HG03521 (cell line): Measurements from ENCODE around the gene SLC10A1.
"Not testable (repeated sequence)": the region's sequence is repeated elsewhere in the genome, so short reads cannot be mapped to it uniquely, and the experiment has no call there.

Experiments used
- ATAC-seq: cut with Tn5 transposase; IDR thresholded peaks from one replicate; pipeline ENCODE4 v1.9.1; 2021; ENCODE audit warnings: mild to moderate bottlenecking, moderate library complexity; ENCODE audit not compliant: unreplicated experiment

SLC10A1 gene

GRCh38 chr14:69796797-69797500 is at the start of gene SLC10A1:
Gene SLC10A1, minus strand, starts transcription at chr14:69797241. Its CDS starts 86 bp downstream, at chr14:69797155.
- no peak for ATAC-seq

DNA sequence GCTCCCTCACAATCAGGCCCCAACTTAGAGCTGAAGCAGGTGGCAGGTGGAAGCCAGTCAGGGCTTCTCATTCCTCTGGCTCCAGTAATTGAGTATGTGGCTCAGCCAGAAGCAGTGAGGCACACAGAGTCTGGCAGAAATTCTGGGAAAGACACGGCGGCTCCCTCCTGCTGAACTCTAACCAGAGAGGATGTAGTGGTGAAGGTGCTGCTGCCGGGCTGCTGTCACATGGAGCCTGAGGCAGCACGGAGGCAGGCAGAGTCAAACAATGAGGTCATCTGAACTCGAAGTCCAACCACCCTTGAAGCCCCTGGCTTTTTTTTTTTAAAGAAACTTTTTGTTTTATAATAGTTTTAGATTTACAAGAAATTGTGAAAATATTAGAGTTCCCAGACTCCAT is 48.7 kb upstream of the SLC10A1 start:
- no peak for ATAC-seq

GRCh38 chr14:69845050-69845581 is 48.1 kb upstream of the SLC10A1 start:
- ATAC-seq = no peak

DNA sequence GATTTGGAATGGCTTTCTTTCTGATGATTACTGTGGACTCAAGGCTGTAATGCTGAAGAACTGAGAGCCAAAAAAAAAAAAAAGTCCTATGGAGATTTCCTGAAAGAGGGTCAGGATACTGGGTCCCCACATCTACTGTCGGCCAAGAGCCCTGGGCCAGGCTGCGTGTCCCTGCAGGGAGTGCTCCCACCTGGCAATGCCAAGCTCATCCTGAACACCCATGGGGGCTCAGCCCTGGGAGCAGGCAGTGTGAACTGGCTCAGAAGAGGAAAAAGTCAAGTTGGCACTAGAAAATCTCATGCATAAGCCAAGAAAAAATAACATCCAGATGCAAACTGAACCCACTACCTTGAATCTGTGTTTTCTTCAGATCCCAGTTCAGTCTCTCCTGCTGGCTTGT is 47.1 kb upstream of the SLC10A1 start:
- no peak for ATAC-seq

- ATAC-seq = no peak
These were observed 45.8 kb upstream of the SLC10A1 start for GRCh38 chr14:69842686-69843420.

DNA sequence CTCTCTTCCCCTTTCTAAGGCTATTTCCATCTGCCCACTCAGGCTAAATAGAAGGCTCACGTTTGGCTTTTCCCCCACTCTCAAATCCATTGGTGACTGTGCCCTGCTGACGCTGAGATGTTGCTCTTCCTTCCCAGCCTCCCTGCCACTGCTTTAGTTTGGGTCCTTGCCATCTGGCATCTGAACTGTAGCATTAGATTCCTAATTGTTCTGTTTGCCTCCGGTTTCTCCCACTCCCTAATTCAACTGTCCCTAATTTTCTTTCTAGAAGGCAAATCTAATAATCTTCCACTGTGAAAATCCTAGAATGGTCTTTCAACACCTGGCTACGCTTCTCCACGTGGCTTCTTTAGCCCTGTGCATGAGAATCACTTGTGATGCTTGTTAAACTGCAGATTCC is 44.6 kb upstream of the SLC10A1 start:
- ATAC-seq = no peak

DNA sequence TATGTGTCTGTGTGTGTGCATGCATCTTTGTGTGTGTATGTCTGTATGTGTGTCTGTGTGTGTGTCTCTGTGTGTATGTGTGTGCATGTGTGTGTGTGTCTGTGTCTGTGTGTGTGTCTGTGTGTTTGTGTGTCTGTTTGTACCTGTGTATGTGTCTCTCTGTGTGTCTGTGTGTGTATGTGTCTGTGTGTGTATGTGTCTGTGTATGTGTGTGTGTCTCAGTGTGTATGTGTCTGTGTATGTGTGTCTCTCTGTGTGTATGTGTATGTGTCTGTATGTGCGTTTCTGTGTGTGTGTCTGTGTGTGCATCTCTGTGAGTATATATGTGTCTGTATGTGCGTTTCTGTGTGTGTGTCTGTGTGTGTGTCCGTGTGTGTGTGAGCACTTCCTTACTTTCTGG is 42.6 kb upstream of the SLC10A1 start:
- ATAC-seq = no peak

- no peak for ATAC-seq
These were observed 41.9 kb upstream of the SLC10A1 start for GRCh38 chr14:69838881-69839416.

DNA sequence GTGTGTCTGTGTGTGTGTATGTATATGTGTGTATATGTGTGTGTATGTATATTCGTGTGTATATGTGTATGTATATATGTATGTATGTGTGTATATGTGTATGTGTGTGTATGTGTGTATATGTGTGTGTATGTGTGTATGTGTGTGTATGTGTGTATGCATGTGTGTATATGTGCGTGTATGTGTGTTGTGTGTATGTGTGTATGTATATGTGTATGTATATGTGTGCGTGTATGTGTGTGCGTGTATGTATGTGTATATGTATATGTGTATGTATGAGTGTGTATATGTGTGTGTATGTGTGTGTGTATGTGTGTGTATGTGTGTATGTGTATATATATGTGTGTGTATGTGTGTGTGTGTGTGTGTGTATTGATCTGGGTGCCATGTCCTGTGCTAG is 31.8 kb upstream of the SLC10A1 start:
- no peak for ATAC-seq

DNA sequence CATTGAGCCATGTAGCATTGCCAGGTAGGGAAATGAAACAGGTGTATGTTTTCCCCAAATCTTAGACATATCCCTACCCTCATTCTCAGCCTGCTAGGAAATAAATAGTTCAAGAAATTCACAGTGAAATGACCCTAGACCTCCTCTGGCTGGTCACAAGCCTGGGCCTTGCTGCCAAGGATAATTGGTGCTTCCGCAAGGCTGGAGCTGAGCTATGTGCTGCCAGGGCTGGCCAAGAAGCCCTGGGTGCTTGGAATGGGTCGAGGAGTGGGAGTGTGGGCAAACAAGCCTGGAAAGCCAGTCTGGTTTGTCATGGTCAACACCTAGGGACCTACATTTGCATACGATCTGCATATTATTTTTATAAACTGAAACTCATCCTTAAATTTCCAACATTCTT is 31.3 kb upstream of the SLC10A1 start:
- no peak for ATAC-seq

DNA sequence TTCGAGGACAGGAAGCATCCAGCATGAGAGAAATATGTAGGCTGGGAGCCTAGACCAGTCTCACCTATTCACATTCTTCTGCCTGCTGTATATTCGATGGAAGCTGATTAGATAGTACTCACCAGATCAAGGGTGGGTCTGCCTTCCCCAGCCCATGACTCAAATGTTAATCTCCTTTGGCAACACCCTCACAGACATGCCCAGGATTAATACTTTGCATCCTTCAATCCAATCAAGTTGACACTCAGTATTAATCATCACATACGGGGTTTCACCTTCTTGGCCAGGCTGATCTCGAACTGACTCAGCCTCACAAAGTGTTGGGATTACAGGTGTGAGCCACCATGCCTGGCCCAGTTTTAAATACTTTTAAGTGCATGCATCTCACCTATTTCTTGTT is 30.5 kb upstream of the SLC10A1 start:
- no peak for ATAC-seq

DNA sequence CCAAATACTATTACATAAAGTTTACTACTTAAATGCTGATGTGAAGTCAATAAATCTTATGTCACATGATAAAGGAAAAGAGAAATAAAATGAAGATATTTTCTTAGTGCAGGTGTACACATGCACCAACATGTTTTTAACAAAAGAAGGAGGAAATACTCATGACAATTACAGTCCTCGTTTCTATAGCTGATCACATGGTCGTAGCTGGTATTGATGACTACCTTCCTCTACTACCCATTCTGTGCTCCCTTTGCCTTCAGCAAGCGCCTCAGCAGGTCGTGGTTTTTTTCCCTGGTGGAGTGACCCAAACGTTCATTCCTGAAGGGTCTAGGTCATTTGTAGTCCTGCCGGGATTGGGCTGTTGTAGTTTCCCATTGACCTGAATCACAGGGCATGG is 25.4 kb upstream of the SLC10A1 start:
- no peak for ATAC-seq

- ATAC-seq = no peak
These were observed 23.9 kb upstream of the SLC10A1 start for GRCh38 chr14:69820991-69821390.

DNA sequence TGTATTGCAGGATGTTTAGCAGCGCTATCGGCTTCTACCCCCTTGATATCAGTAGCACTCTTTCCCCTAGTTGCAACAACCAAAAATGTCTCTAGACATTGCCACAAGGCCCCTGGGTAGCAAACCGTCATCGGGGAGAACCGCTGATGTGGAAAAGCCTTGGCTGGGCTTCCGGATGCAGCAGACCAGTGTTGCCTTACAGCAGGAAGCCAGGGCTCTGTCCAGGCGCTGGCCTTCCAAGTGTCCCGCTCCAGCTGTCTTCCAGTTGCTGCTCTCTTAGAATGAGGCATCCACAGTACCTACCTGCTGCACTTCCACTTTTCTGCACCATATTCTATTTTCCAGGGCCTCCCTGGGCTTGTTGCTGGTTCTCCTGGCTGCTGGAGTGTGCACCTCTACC is 22.6 kb upstream of the SLC10A1 start:
- ATAC-seq = no peak

DNA sequence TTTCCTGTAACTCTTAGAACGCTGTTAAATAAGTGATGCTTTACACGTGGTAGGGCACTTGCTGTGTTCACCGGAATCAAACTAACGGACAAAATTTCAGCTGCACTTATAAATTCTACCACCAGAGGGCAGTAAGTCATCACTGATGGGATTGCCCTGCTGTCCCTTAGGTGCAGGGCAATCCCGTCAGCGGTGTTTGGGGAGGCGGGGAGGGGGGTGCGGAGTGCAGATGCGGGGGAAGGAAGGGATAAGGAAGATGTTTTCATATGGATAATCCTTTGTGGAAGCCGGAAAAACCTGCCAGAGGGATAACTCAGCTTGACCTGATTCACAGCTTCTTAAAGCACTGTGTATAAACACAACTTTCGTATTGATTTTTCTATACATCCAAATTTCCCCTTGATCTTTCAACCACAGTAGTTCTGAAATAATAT is 21.7 kb upstream of the SLC10A1 start:
- no peak for ATAC-seq

GRCh38 chr14:69816216-69816615 is 19.2 kb upstream of the SLC10A1 start:
- ATAC-seq = no peak

- ATAC-seq = no peak
These were observed 18.5 kb upstream of the SLC10A1 start for GRCh38 chr14:69815556-69815955.

DNA sequence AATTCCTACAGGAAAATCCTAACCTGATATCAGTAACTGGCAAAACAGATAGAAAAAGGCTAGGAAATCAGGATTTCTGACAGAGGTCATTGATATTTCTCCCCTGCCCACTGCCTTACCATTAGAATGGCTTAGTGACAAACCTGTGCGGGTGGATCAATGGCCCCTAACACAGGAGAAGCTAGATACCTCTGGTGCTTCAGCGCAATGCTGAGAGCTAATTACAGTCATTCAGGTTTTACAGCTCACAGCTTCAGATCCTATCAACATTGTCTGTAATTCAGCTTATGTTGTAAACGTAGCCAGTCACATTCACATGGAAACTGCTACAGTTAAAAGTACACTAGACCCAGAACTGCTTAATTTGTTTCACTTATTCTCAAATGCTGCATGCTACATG is 17.4 kb upstream of the SLC10A1 start:
- ATAC-seq = no peak

DNA sequence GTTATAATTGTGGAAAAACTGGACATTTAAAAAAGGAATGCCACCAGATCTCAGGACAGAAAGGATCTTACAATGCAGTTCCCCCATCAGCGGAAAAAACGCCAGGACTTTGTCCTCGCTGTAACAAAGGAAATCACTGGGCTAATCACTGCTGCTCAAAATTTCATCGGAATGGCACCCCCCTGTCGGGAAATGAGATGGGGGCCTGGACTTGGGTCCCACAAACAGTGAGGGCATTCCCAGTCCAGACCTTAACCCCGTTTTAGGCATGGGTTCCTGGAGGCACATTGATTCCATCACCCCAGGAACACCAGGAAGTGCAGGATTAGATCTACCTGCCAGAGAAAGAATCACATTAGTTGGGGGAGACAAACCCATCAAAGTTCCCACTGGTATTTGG is 16.3 kb upstream of the SLC10A1 start:
- ATAC-seq = not testable (repeated sequence)

GRCh38 chr14:69812711-69813110 is 15.7 kb upstream of the SLC10A1 start:
- ATAC-seq = no peak

DNA sequence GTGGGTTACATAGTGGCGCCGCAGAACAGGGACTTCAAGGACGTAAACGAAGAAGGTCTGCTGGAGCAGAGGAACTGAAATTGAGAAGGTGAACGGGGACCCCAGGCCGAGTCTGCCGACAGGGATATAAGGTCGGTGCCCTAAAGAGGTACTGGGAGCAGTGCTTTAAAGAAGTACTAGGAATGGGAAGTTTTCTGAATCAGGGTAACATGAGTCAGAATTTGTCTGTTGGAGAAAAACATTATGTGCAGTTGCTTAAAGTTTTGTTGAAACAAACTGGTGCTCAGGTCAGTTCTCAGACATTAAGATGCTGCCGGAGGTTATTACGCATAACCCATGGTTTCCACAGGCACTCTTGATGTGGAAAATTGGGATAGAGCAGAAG is 14.8 kb upstream of the SLC10A1 start:
- ATAC-seq = no peak
